DMS153 (cell line): ENCODE data around the gene KRT82.

Experiments
- DNase-seq: peaks from one replicate; lab custom pipeline; 2025; lab: John Stamatoyannopoulos, UW

KRT82 gene

DNA sequence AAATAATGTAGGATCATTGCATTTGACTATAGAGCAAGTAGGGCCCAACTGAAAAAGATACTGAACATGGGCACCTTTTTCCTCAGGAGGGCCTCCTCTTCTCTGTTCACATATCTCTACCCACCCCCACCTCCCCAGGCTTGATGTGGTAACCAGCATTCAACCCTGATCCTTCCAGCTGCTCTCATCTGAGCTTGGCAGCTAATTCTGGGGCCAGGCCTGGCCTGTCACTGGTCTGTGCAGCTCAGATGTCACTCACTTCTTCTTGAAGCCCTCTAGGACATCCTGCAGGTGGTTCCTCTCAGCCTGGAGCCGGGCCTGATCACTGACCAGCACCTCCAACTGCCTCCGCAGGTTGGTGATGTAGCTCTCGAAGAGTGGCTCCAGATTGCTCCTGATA lies 22.8 kb downstream of the KRT82 start:
- no peak for DNase-seq

DNA sequence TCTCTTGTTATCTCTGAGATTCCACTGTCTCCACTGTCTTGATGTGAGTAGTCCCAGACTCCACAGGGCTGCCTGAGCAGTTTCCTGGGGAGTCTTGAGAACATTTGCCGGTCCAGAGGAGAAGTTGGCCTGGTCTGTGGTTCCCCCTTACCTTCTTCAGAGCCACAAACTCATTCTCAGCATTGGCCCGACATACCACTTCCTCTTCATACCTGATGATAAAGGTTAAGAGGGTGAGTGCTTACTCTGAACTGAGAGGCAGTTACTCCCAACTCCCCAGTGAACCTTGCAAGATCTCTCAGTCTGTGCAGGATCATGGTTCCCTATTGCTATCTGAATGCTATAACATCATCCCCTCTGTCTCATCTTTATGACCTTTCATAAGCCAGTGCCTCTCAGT lies 23.3 kb downstream of the KRT82 start:
- no peak for DNase-seq

DNA sequence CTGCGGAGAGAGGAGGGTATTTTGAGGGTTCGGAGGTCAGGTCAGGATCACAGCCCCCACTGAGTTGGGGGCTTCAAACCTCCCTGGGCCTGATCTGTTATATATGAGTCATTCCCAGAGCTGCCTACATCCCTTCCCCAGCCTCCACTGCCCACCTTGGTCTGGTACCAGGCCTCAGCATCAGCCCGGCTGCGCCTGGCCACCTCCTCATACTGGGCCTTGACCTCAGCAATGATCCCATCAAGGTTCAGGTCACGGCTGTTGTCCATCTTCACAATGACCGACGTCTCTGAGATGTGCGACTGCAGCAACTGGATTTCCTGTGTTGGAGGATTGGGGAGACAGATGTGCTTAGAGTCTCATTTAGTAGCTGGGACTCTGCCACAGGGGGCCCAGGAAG lies 24.9 kb downstream of the KRT82 start:
- no peak for DNase-seq

DNA sequence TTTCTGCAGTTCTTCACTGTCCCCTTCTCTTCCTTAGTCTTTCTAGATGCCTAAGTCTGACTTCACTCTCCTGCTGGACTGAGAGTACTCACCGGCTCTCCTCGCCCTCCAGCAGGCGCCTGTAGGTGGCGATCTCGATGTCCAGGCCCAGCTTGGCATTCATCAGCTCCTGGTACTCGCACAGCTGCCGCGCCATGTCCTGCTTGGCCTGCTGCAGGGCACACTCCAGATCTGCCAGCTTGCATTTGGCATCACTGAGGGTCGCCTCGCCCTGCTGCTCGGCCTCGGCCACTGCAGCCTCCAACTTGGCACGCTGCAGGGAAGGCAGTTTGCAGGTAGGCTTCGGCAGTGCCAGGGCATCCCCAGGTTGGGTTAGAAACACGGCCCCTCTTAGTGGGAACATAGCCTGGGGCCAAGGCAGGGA lies 25.9 kb downstream of the KRT82 start:
- DNase-seq = peak; percentile 39

DNA sequence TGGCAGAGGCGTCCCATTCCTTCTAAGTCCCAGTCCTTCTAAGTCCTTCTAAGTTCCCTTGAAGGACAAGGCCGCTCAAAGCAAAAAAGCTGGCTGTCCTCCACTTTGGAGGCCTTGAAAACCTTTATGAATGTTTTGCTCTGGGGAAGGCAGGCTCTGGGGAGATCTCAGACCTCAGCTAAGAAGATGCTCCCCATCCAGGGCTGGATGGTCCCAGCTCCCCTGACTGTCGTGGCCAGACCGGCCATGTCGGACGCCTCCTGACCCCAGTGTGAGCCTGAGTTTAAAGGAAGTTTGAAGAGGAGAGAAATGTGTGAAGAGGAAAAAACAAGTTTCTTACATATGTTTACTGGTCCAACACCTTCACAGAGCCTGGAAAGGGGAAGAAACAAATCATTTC lies 26.6 kb downstream of the KRT82 start:
- DNase-seq = no peak

DNA sequence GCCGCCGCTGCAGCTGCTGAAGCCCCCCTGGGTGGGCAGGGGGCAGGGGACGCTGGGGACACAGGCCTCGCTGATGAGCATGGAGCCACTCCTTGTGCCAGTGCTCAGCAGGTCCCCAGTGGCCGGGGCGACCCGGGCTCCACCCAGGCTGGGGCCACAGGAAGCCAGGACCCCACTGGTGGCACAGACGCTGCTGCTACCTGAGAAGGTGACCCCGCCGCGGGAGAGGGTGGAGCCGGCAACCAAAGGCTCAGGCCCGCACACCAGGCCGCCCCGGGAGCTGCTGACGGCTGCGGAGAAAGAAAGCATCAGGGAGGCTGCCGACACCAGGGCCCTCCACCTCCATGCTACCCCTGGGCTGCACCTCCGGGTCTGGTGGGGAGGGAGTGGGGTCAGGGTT lies 28.0 kb downstream of the KRT82 start:
- no peak for DNase-seq

DNA sequence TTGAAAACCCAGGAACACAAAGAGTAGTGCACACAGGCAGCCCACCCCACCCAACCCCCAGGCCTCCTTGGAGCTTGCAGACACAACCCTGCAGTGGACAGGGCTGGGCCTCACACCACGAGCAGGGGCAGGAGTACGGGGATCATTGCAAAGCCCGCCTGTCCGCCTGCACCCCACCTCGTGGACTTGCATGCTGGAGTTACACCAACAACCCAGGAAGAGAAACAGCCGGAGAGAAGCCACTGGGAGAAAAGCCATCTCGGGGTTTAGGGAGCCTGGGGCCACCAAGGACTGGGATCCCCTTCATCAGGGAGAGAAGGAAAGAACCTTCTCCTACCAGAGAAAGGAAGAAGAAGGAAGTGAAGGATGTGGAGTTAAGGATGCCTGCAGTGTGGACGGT lies 28.9 kb downstream of the KRT82 start:
- no peak for DNase-seq

DNA sequence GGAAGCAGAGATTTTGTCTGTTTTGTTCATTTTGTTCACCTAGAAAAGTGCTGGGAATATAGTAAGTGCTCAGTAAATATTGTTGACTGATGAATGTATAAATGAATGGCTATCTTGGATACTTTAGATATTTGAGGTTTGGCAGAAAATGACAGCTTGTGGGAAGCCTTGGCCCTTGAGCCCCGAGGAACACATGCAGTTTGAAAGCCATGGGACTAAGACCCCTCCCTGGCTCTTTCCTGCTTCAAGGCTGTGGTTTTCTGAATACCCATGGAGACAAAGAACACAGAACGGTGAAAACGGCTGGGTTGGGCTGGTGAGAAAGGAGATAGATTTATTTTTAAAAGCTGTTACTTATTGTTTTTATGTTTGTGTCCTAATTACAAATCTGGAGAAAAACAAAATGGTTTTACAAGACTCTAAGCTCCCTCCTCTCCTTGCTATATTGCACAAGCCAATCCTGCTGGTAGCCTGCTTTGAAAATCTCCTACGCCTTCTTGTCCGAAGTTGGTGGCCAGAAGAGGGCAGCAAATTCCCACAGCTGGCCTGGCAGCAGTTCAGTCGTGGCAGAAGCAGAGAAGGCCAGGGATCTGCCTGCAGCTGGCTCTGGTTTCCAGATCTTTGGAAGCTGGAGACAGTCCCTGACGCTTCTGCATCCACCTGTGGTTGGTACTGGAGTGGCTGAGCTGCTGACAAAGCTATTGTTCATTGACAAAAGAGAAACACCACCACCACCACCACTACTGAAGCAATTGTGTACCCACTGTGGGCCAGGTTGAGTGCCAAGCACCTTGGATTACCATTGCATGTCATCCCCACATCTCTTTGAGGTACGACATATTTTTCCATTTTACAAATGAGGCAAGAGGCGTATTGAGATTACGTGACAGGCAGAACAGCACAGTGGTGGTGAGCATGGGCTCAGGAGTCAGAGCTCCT lies 33.6 kb downstream of the KRT82 start:
- DNase-seq = peak; percentile 73

DNA sequence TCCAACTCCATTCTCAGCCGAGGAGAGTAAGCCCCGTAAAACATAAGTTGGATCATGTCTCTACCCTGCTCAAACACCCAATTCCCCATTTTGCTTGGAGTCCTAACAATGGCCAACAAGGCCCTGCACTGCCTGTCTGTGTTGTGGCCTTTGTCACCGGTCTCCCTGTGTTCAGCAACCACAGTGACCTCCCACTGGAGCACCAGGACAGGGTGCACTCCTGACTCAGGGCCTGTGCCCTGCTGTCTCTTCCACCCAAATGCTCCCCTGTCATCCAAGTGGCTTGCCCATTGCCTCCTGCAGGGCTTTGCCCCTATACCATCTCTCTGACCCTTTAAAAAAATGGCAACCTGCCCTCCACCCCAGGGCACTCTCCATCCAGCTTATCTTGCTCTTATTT lies 34.4 kb downstream of the KRT82 start:
- no peak for DNase-seq

DNA sequence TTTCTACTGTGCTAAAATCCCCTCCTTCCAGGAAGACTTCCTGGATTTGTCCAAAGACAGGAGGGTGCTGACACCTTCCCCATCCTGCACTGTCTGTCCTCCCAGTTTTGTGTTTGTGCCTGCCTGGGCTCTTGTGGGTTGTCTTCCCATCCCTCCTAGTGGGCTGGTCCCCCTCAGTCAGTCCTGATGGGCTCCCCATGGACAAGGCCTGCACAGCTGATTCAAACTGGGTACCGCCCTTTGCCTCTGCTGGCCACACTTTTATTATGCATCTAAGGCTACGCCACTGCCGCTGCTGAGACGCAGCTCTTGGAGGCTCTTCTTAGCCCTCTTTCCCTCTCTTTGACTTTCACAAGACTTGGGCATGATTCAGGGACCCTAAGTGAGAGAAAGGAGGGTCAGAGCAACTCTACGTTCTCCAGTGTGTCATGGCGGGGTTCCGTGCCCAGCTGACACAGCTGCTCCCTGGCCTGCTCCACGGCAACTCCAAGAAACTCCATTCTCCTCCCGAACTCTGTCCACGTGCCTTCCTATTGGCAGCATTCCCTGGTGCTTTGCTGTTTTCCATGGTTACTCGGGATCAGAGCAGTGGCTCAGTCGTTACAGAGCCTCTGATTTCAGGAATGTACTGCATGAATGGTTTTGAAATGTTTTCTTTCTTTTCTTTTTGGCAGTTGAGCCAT lies 35.1 kb downstream of the KRT82 start:
- no peak for DNase-seq

DNA sequence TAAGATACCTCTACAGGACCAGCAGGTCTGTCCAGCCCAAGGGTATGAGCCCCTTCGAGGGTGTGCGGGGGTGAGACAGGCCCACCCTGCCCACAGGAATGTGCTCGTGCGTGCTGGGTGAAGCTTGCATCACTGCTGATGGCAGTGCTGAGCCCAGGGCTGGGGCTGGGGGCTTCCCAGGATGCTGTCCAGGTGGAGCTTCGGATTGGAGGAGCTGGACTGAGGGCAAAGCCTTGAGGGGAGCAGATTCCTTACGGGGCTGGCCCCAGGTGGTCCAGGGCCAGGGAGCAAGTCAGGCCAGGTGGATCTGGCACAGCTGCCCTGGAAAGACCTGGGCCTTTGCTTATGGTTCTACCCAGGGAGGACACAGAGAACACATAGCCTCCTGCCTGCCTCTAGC lies 36.3 kb downstream of the KRT82 start:
- no peak for DNase-seq

DNA sequence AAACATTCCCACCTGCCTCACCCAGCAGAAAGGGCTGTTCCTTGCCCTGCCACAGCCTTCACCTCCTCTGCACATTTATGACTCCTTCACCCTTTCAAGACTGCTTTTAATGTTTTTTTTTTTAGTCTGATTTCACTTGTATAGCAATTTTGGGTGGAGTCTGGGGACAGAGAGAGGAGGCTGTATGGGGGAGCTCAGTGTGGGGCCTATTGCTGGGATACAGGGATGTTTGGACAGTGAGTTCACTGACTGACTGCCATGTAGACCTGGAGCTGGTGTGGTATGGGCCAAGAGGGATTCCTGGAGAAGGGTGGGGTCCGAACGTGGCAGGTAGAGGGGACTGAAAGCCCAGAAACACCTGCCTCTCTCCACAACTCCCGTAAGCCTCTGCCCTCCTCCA lies 36.9 kb downstream of the KRT82 start:
- no peak for DNase-seq

DNA sequence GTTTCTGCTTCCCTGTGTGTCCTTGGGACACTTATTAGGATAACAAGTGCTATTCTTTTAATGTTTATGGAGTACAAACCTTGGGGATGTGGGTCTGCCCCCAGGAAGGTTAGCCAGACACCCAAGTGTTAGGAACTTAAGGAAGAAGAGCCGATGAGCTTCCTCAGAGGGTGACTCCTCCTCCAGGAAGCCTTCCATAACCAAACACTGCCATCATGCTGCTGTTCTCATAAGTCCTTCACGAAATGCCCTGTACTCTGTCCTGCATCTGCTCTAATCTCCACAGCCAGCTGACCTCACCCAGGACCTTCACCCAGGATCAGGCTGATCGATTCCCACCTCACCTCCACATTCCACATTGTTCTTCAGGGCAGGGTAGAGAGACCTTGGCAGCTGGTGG lies 37.6 kb downstream of the KRT82 start:
- no peak for DNase-seq

DNA sequence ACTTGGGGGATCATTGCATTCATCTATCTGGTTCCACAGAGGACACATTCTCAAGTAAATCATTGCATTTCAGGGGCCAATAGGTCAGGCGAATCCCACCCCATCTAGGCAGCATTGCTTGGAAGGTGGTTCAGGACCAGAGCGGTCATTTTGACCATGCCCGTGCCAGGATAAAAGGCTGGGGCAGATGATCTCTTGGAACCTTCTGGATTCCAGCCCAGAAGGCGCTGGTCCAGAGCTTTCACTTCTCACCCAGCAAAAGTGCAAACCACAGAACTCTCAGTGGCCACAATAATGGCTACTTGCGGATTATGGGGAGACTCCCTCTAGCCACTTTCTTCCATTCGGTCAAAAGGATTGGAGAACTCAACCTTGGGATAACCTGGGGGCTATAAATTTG lies 38.3 kb downstream of the KRT82 start:
- no peak for DNase-seq

DNA sequence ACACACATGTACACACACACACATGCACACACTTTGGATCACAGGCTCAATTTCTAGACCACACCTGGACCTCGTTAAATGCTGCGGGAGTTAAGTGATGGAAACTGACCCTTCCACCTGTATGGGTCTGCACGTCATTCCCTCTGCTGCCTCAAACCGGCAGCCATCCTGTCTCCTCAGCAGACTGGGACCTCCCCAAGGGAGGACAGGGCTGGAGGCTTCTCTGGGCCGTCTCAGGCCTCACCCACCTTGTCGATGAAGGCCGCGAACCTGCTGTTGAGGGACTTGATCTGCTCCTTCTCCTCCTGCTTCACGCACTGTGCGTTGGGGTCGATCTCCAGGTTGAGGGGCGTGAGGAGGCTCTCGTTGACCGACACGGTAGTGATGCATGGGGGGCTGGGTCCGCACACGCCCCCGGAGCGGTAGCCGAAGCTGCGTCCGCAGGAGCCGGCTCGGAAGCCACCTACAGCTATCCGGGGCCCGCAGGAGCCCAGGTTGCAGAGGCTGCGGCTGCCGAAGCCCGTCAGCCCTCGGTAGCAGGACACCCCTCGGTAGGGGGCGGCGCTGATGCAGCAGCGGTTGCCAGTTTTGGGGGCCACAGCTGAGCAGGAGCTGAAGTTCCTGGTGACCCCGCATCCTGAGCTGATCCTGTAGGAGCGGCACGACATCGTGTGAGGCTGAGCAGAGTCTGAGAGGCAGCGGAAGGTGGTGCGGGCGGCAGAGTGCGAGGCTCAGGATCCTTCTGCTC lies 39.2 kb downstream of the KRT82 start, which contains the start of gene KRT85:
KRT85 (minus strand) TSS at position 744 of the 748 bp plus-strand sequence; CDS start at position 668, 76 bp downstream.
- DNase-seq = no peak

DNA sequence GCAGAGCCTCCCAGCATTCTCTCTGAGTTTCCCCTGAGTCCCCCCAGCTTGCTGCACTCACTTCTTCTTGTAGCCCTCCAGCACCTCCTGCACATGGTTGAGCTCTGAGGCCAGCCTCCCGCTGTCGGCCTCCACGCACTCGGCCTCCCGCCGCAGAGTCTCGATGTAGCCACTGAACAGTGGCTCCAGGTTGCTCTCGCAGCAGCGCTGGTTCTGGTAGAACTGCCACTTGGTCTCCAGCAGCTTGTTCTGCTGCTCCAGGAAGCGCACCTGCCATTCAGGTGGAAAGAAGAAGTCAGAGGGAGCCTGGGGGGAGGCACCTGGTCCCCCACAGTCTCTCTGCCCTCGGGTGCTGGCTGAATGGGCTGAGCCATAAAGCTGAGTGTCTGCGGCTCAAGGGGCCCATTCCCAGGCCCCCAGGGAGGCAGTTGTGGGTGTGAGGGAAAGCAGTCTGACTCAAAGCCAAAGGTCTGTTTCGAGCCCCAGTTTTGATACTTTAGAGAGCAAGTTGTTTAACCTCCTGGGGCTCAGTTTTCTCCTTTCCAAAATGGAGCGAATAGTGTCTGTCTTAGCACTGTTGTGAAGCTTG lies 41.1 kb downstream of the KRT82 start:
- DNase-seq = no peak

DNA sequence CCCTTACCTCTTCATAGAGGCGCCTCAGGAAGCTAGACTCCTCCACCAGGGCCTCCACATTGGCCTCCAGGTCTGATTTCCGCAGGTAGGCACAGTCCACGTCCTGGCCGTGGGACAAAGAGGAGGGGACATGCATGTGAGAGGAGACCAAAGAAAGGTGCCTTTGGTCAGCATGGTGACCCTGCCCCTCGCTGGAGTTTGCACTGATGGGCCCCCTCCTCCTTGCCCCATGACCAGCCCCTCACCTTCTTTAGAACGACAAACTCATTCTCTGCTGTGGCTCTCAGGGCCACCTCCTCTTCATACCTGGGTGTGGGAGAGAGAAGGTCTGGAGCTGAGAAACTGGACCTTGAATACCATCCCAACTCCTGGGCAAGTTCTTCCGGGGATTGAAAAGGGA lies 42.1 kb downstream of the KRT82 start:
- DNase-seq = no peak

DNA sequence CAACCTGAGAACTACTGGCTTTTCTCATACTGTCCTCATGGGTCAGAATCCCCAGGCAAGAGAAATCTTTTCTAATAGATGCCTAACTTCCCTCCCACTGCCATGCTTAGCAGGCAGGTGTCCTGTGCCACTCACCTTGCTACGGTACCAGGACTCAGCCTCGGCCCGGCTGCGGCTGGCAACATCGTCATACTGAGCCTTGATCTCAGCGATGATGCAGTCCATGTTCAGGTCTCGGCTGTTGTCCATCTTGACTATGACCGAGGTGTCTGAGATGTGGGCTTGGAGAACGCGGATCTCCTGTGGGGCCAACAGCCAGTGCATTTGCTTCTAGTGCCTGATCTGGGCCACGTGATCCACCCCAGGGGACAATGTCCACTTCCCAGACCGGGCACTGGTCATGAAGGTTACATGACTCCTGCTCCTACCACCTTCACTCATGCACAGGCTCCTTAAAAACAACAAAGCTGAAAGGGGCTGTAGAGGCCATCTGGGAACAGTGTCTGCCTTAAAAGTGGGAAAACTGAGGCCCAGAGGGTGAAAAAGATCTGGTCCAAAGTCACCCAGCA lies 42.9 kb downstream of the KRT82 start:
- DNase-seq = no peak

DNA sequence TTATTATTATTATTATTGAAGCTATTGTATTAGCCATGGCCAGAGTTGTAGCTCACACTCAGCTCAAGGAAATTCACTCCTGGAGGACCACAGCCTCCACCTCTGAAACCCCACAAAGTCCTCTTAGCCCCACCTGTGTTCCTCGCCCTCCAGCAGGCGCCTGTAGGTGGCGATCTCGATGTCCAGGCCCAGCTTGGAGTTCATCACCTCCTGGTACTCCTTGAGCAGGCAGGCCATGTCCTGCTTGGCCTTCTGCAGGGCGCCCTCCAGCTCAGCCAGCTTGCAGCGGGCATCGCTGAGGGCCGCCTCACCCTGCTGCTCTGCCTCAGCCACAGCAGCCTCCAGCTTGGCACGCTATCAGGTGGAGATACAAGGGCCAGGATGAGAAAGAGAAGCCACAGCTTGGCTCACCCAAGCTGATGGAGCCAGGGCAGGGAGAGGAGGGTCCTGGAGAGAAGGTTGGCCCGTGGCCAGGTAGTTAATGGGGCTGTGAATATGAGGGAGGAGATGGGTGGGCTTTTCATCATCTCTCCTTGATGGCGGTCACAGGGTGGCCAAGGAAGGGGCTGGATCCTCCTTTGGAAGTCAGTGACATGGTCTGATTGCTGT lies 43.9 kb downstream of the KRT82 start:
- no peak for DNase-seq

DNA sequence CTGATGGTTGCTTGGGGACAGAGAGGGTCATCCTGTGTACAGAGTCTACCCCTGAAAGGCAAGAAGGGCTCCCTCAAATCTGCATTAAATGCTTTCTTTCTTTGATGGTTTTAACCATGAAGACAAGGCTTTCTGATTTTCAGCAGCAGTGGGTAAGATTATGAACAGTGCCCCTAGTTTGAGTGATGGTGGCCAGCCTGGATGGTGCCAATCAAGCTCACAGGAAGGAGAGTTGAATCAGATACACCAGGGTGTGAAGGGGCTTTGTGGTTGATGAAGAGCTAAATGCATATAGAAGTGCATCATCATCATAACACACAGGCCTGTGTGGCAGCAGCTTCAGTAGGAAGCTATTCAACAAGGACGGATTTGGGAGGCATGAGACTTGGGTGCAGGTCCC lies 44.6 kb downstream of the KRT82 start:
- DNase-seq = no peak

DNA sequence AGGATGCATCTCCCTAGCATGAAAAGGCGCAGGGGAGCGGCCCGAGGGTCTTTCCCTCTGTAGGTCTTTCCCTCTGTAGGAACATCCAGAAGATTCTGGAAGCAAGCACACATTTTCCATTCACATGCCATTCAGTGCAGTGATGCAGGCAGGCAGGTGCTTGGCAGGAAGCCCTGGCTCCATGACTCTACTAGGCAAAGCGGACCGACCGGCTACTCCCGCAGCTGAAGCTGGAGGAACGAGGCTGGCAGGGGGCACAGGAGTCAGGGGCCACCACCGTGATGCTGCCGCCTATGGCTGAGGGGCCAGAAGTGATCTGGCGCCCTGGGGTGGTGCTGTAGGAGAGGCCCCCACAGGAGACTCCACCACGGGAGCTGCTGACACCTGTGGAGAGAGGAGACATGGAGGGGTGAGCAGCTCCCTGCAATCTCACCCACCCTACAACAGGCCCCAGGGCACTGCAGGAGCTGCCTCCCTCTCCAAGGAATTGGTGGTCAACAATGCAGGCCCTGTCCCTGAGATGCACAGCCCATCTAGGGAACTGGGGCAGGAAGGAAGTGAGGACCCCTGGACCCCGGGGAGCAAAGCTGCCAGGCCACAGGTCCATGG lies 45.4 kb downstream of the KRT82 start:
- DNase-seq = no peak
